ENCODE data around the gene ACP5. TPM values are rescaled to one million over a fixed set of nuclear protein-coding genes. Genes with fewer than 3 reads are reported as not detected.

Gene ACP5
- total RNA-seq, 1 experiment from 2014 or later, result 2.3 TPM

DNA sequence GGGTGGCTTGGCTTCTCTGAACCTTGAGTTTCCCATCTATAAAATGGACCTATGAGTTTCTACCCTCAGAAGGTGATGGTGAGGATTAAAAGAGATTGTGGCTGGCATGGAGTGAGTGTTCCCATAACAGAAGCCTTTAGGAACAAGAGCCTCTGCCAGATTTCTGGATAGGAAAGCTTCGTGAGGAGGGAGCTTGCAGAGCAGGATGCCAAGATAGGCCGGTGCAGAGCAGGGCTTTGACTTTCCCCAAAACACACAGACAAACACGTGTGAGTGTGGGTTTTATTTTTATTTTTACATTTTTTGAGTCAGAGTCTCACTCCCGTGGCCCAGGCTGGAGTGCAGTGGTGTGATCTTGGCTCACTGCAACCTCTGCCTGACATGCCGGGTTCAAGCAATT lies 42.5 kb downstream of the ACP5 start:
- WGBS (ENCODE audit: extremely low coverage, insufficient read length, low lambda C conversion rate), result no CpG with 5 or more reads among the region's 5 CpGs
- no peak overlapping the region for H2BK120ac ChIP-seq (ENCODE audit: low read depth, low read length, poor library complexity, severe bottlenecking)
- Mint-ChIP-seq H3K36me3 (ENCODE audit: insufficient read depth in 1 of 3, low read depth in 3 of 3) (no peaks in the 10 kb centered on the region), H3K4me3 (peak overlapping the region in 1 of 2 experiments; percentile 3; a peak in 1 of 5 replicates), H3K27ac (no peak overlapping the region; a peak in 1 of 7 replicates), H3K27me3 (ENCODE audit: low read depth) (peaks cover 20% of the 10 kb centered on the region), H3K4me1 (peaks cover 10 to 21% of the 10 kb centered on the region in 2 experiments), H3K9me3 (no peaks in the 10 kb centered on the region; a peak in 1 of 5 replicates)
- H3K18ac ChIP-seq (ENCODE audit: insufficient read length, low read depth, low read length), result no peak overlapping the region
- H3K23ac ChIP-seq (ENCODE audit: insufficient read length, low read depth, low read length), result no peak overlapping the region
- no peaks in the 10 kb centered on the region for H3K79me2 ChIP-seq (ENCODE audit: insufficient read depth, low read length)
- peaks cover 6% of the 10 kb centered on the region for H3K23me2 ChIP-seq (ENCODE audit: insufficient read length, low read depth, low read length, poor library complexity, severe bottlenecking)
- H3K27me3 ChIP-seq (ENCODE audit: insufficient read depth, low read length), result no peaks in the 10 kb centered on the region
- no peak overlapping the region for H3K9ac ChIP-seq (ENCODE audit: extremely low read depth, insufficient read length, low read length)
- H3K9me3 ChIP-seq (ENCODE audit: control insufficient read depth, low read depth, low read length), result no peaks in the 10 kb centered on the region
- no peak overlapping the region for H4K5ac ChIP-seq (ENCODE audit: insufficient read length, low read depth, low read length)
- H2AK5ac ChIP-seq (ENCODE audit: insufficient read length, low read length), result no peak overlapping the region
- H3K4ac ChIP-seq (ENCODE audit: low read depth, low read length), result no peak overlapping the region
- no peaks in the 10 kb centered on the region for H3K79me1 ChIP-seq (ENCODE audit: insufficient read depth, low read depth, low read length, poor library complexity, severe bottlenecking)
- no peak overlapping the region for H3T11ph ChIP-seq (ENCODE audit: low read length)
- no peak overlapping the region for H2BK5ac ChIP-seq (ENCODE audit: insufficient read length, low read length)
- no peak overlapping the region for H2AFZ ChIP-seq (ENCODE audit: low read length)
- no peak overlapping the region for H2BK15ac ChIP-seq (ENCODE audit: low read depth, low read length)
- H3K14ac ChIP-seq (ENCODE audit: insufficient read depth, low read length), result no peak overlapping the region
- H4K91ac ChIP-seq (ENCODE audit: insufficient read length, low read depth, low read length), result no peak overlapping the region
- no peak overlapping the region for H3K4me2 ChIP-seq (ENCODE audit: insufficient read depth, insufficient read length, low read length)
- TF ChIP-seq, protein P1, sequence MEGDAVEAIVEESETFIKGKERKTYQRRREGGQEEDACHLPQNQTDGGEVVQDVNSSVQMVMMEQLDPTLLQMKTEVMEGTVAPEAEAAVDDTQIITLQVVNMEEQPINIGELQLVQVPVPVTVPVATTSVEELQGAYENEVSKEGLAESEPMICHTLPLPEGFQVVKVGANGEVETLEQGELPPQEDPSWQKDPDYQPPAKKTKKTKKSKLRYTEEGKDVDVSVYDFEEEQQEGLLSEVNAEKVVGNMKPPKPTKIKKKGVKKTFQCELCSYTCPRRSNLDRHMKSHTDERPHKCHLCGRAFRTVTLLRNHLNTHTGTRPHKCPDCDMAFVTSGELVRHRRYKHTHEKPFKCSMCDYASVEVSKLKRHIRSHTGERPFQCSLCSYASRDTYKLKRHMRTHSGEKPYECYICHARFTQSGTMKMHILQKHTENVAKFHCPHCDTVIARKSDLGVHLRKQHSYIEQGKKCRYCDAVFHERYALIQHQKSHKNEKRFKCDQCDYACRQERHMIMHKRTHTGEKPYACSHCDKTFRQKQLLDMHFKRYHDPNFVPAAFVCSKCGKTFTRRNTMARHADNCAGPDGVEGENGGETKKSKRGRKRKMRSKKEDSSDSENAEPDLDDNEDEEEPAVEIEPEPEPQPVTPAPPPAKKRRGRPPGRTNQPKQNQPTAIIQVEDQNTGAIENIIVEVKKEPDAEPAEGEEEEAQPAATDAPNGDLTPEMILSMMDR (conservative IDR thresholded peaks at IDR 0.05), result no peak
- no peaks in the 10 kb centered on the region for H3K4me1 ChIP-seq (ENCODE audit: insufficient read depth, low read length)
- H4K8ac ChIP-seq (replicated peaks; ENCODE audit: insufficient read length, low read depth, low read length), result no peak overlapping the region
- no peak overlapping the region for H2BK20ac ChIP-seq (ENCODE audit: low read depth, low read length, poor library complexity, severe bottlenecking)
- H3K27ac ChIP-seq (ENCODE audit: insufficient read length, low read depth, low read length), result no peak overlapping the region
- H4K20me1 ChIP-seq (ENCODE audit: control insufficient read depth, insufficient read depth, insufficient read length), result no peaks in the 10 kb centered on the region
- H2BK12ac ChIP-seq (ENCODE audit: insufficient read length, low read depth, low read length), result no peak overlapping the region
- H3K56ac ChIP-seq (ENCODE audit: insufficient read length, low read depth, low read length), result no peak overlapping the region
- DNase-seq, result no peak
